ENCODE data around the gene PLD1. TPM values are rescaled to one million over a fixed set of nuclear protein-coding genes. Genes with fewer than 3 reads are reported as not detected.
A peak's percentile ranks its signal among the peaks of the same experiment; 100 is the strongest.

PLD1 gene
- total RNA-seq, 1 donor from 2014 or later, result 43.7 TPM

- DNase-seq (ENCODE audit: low spot score), result no peak
Measured at GRCh38 chr3:171796625-171797264, 13.5 kb downstream of the PLD1 start.

GRCh38 chr3:171792531-171792930 lies 17.8 kb downstream of the PLD1 start:
- DNase-seq (ENCODE audit: low spot score), result no peak

- DNase-seq (ENCODE audit: low spot score), result no peak
Measured at GRCh38 chr3:171791692-171792076, 18.6 kb downstream of the PLD1 start.

GRCh38 chr3:171790898-171791691 lies 19.2 kb downstream of the PLD1 start:
- DNase-seq (ENCODE audit: low spot score), result no peak

- no peak for DNase-seq (ENCODE audit: low spot score)
Measured at GRCh38 chr3:171790574-171790897, 19.7 kb downstream of the PLD1 start.

GRCh38 chr3:171789759-171790505 lies 20.4 kb downstream of the PLD1 start:
- DNase-seq (ENCODE audit: low spot score), result no peak

- DNase-seq (ENCODE audit: low spot score), result no peak
Measured at GRCh38 chr3:171788546-171789351, 21.5 kb downstream of the PLD1 start.

GRCh38 chr3:171786997-171787396 lies 23.3 kb downstream of the PLD1 start:
- DNase-seq (ENCODE audit: low spot score), result no peak

- no peak for DNase-seq (ENCODE audit: low spot score)
Measured at GRCh38 chr3:171784937-171785336, 25.3 kb downstream of the PLD1 start.

- no peak for DNase-seq (ENCODE audit: low spot score)
Measured at GRCh38 chr3:171784387-171784786, 25.9 kb downstream of the PLD1 start.

- no peak for DNase-seq (ENCODE audit: low spot score)
Measured at GRCh38 chr3:171783626-171784025, 26.7 kb downstream of the PLD1 start.

GRCh38 chr3:171783086-171783485 lies 27.2 kb downstream of the PLD1 start:
- no peak for DNase-seq (ENCODE audit: low spot score)

GRCh38 chr3:171782617-171783016 lies 27.7 kb downstream of the PLD1 start:
- DNase-seq (ENCODE audit: low spot score), result no peak

GRCh38 chr3:171781711-171782127 lies 28.6 kb downstream of the PLD1 start:
- DNase-seq (ENCODE audit: low spot score), result no peak

- DNase-seq (ENCODE audit: low spot score), result no peak
Measured at GRCh38 chr3:171778493-171778892, 31.8 kb downstream of the PLD1 start.

GRCh38 chr3:171777596-171777995 lies 32.7 kb downstream of the PLD1 start:
- DNase-seq (ENCODE audit: low spot score), result no peak

- no peak for DNase-seq (ENCODE audit: low spot score)
Measured at GRCh38 chr3:171776839-171777583, 33.3 kb downstream of the PLD1 start.

GRCh38 chr3:171776411-171776810 lies 33.9 kb downstream of the PLD1 start:
- DNase-seq (ENCODE audit: low spot score), result no peak

- no peak for DNase-seq (ENCODE audit: low spot score)
Measured at GRCh38 chr3:171775943-171776342, 34.3 kb downstream of the PLD1 start.

- DNase-seq (ENCODE audit: low spot score), result no peak
Measured at GRCh38 chr3:171774521-171774920, 35.8 kb downstream of the PLD1 start.

GRCh38 chr3:171772427-171773056 lies 37.7 kb downstream of the PLD1 start:
- peak; percentile 68 for DNase-seq (ENCODE audit: low spot score)
